SK-N-SH treated with all-trans-retinoic acid at 6 μM for 48 hours (cell line): ENCODE data around the gene CHP1.

Experiments used
- CREB5 ChIP-seq: fragments of 250-450 bp; sonication (Bioruptor Pico); IDR thresholded peaks from 2 replicates; pipeline ENCODE4 v1.5.1; 2020; ENCODE audit warnings: low read depth, mild to moderate bottlenecking, moderate library complexity
- GLIS3 ChIP-seq: fragments of 250-450 bp; sonication (Bioruptor Pico); IDR thresholded peaks from 2 replicates; pipeline ENCODE4 v1.5.0; 2020; ENCODE audit warnings: mild to moderate bottlenecking, moderate library complexity
- PATZ1 ChIP-seq: fragments of 250-450 bp; sonication (Bioruptor Pico); IDR thresholded peaks from 2 replicates; pipeline ENCODE4 v1.8.0; 2020; ENCODE audit warnings: mild to moderate bottlenecking, moderate library complexity, borderline replicate concordance
- POU6F1 ChIP-seq: fragments of 250-450 bp; sonication (Bioruptor Pico); IDR thresholded peaks from 2 replicates; pipeline ENCODE4 v1.8.0; 2021; ENCODE audit warnings: low read depth, mild to moderate bottlenecking, moderate library complexity, borderline replicate concordance
- SNAI2 ChIP-seq: fragments of 250-450 bp; sonication (Bioruptor Pico); IDR thresholded peaks from 2 replicates; pipeline ENCODE4 v1.5.0; 2020; ENCODE audit warnings: mild to moderate bottlenecking, moderate library complexity
- TCF4 ChIP-seq: fragments of 250-450 bp; sonication (Bioruptor Pico); IDR thresholded peaks from 2 replicates; pipeline ENCODE4 v1.8.0; 2021; ENCODE audit warnings: mild to moderate bottlenecking, moderate library complexity, borderline replicate concordance
- TOX ChIP-seq: fragments of 250-450 bp; sonication (Bioruptor Pico); IDR thresholded peaks from 2 replicates; pipeline ENCODE4 v1.8.0; 2021; ENCODE audit warnings: mild to moderate bottlenecking, moderate library complexity, borderline replicate concordance
- TSHZ2 ChIP-seq: fragments of 250-450 bp; sonication (Bioruptor Pico); IDR thresholded peaks from 2 replicates; pipeline ENCODE4 v1.5.0; 2020; ENCODE audit warnings: mild to moderate bottlenecking, moderate library complexity
- ZFP3 ChIP-seq: fragments of 250-450 bp; sonication (Bioruptor Pico); IDR thresholded peaks from 2 replicates; pipeline ENCODE4 v1.5.0; 2020; ENCODE audit warnings: mild to moderate bottlenecking, moderate library complexity
- ZFP30 ChIP-seq: fragments of 450-650 bp; formaldehyde crosslinking; IDR thresholded peaks from 2 replicates; pipeline ENCODE4 v1.5.0; 2022; ENCODE audit warnings: mild to moderate bottlenecking, moderate library complexity
- ZNF70 ChIP-seq: fragments of 450-650 bp; formaldehyde crosslinking; IDR thresholded peaks from 2 replicates; pipeline ENCODE4 v1.5.0; 2020; ENCODE audit warnings: mild to moderate bottlenecking, moderate library complexity

GRCh38 chr15:41331281-41331680 is 100.2 kb downstream of the CHP1 start:
- no peak for TF ChIP-seq PATZ1 (CRISPR knock-in tag)
- TF ChIP-seq TCF4 (CRISPR knock-in tag), result no peak
- no peak for TF ChIP-seq TSHZ2 (CRISPR knock-in tag)
- no peak for TF ChIP-seq GLIS3 (CRISPR knock-in tag)
- TF ChIP-seq CREB5 (CRISPR knock-in tag), result no peak
- no peak for TF ChIP-seq ZNF70 (CRISPR knock-in tag)
- no peak for TF ChIP-seq ZFP3 (CRISPR knock-in tag)
- TF ChIP-seq POU6F1 (CRISPR knock-in tag), result no peak
- TF ChIP-seq TOX (CRISPR knock-in tag), result no peak
- no peak for TF ChIP-seq ZFP30 (CRISPR knock-in tag)
- no peak for TF ChIP-seq SNAI2 (CRISPR knock-in tag)
